Activated naive CD8-positive, alpha-beta T cell treated with anti-CD3 and anti-CD28 coated beads, Interleukin-2, amount 50 U/mL, for 16 hours (primary cell): ENCODE data around the gene TLE2.

Source experiments
- DNase-seq: peaks from one replicate; pipeline ENCODE4 v3.0.0-alpha.2; 2020; ENCODE audit warnings: low read depth, low spot score

Gene TLE2

GRCh38 chr19:3029065-3029923 lies at the start of gene TLE2:
Gene TLE2 (minus strand): TSS chr19:3029280. CDS start chr19:3028904, 376 bp downstream.
- no peak for DNase-seq

- DNase-seq, result peak; percentile 54
These were observed 46.7 kb upstream of the TLE2 start for GRCh38 chr19:3075605-3076431.

GRCh38 chr19:3073931-3074595 lies 45.0 kb upstream of the TLE2 start:
- DNase-seq, result no peak

GRCh38 chr19:3073159-3073563 lies 44.1 kb upstream of the TLE2 start:
- no peak for DNase-seq

- no peak for DNase-seq
These were observed 42.7 kb upstream of the TLE2 start for GRCh38 chr19:3071768-3072167.

GRCh38 chr19:3068071-3068470 lies 39.0 kb upstream of the TLE2 start:
- no peak for DNase-seq

- no peak for DNase-seq
These were observed 38.5 kb upstream of the TLE2 start for GRCh38 chr19:3067563-3067962.

GRCh38 chr19:3066482-3067049 lies 37.5 kb upstream of the TLE2 start:
- no peak for DNase-seq

- DNase-seq, result no peak
These were observed 36.7 kb upstream of the TLE2 start for GRCh38 chr19:3065675-3066357.

- no peak for DNase-seq
These were observed 34.9 kb upstream of the TLE2 start for GRCh38 chr19:3064011-3064330.

- peak; percentile 33 for DNase-seq
These were observed 33.4 kb upstream of the TLE2 start, which contains the start of gene TLE5 for GRCh38 chr19:3062165-3063105. Gene TLE5 (minus strand): TSS chr19:3062495. CDS start chr19:3062200, 295 bp downstream.

- peak; percentile 30 for DNase-seq
These were observed 32.4 kb upstream of the TLE2 start for GRCh38 chr19:3061182-3062161.

- DNase-seq, result no peak
These were observed 31.7 kb upstream of the TLE2 start for GRCh38 chr19:3060857-3061181.

GRCh38 chr19:3059653-3060052 lies 30.6 kb upstream of the TLE2 start:
- DNase-seq, result no peak

- DNase-seq, result no peak
These were observed 29.8 kb upstream of the TLE2 start for GRCh38 chr19:3058821-3059314.

- DNase-seq, result no peak
These were observed 29.1 kb upstream of the TLE2 start for GRCh38 chr19:3058009-3058820.

GRCh38 chr19:3057275-3057714 lies 28.2 kb upstream of the TLE2 start:
- DNase-seq, result no peak
